ENCODE results near the gene SLX4. TPM values are rescaled to one million over a fixed set of nuclear protein-coding genes. Genes with fewer than 3 reads are reported as not detected.

The SLX4 gene
- total and polyA plus RNA-seq, 9 of the 15 experiments (the other 6 are each of a cell fraction or from before 2014, with no cell fraction given): 0.29 to 7.9 (median 3.8) TPM

DNA sequence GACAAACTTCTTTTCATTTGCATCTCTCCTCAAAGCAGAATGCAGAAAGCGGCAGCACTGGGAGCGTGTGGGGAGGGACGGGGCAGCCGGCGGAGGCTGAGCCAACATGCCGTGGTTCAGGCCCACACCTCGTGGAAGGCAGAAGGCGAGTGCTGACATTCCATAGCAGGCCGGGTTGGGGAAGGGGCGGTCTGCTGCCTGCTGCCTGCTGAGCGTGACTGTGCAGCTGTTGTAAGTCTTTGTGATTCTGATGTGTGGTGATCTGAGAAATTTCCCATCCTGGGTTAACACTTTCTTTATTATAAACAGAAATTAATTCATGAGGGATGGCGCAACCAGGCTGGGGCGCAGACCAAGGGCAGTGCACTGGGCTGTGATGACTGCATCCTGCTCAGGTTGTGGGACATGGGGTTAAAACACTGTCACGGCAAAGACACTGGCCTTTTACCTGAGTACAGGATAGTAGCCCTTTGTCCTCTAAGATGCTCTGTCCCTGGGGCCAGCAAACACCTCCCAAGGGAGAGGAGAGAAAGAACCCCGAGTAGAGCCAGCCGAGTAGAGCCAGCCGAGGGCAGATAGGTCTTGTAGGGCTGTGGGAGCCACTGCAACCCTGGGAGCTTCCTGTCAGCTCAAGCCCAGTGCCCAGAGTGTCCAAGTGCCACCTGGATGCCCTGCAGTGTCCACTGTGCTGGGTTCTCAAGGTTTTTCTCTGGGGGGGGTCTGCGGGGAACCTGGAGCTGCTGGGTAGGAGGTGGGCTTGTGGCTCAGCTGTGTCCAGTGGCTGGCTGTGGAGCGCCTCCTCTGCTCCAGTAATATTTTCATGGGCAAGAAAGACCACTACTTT is 34.3 kb upstream of the SLX4 start (continued):
- no peak for TF ChIP-seq CTBP1 (IDR thresholded peaks at IDR 0.05; ENCODE audit: borderline replicate concordance)
- TF ChIP-seq, protein P1, sequence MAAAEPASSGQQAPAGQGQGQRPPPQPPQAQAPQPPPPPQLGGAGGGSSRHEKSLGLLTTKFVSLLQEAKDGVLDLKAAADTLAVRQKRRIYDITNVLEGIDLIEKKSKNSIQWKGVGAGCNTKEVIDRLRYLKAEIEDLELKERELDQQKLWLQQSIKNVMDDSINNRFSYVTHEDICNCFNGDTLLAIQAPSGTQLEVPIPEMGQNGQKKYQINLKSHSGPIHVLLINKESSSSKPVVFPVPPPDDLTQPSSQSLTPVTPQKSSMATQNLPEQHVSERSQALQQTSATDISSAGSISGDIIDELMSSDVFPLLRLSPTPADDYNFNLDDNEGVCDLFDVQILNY (CRISPR knock-in tag; IDR thresholded peaks at IDR 0.05): no peak
- TF ChIP-seq KLF6 (CRISPR knock-in tag; IDR thresholded peaks at IDR 0.05; ENCODE audit: borderline replicate concordance): no peak
- TF ChIP-seq, protein P2, sequence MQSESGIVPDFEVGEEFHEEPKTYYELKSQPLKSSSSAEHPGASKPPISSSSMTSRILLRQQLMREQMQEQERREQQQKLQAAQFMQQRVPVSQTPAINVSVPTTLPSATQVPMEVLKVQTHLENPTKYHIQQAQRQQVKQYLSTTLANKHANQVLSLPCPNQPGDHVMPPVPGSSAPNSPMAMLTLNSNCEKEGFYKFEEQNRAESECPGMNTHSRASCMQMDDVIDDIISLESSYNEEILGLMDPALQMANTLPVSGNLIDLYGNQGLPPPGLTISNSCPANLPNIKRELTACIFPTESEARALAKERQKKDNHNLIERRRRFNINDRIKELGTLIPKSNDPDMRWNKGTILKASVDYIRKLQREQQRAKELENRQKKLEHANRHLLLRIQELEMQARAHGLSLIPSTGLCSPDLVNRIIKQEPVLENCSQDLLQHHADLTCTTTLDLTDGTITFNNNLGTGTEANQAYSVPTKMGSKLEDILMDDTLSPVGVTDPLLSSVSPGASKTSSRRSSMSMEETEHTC (IDR thresholded peaks at IDR 0.05): no peak

DNA sequence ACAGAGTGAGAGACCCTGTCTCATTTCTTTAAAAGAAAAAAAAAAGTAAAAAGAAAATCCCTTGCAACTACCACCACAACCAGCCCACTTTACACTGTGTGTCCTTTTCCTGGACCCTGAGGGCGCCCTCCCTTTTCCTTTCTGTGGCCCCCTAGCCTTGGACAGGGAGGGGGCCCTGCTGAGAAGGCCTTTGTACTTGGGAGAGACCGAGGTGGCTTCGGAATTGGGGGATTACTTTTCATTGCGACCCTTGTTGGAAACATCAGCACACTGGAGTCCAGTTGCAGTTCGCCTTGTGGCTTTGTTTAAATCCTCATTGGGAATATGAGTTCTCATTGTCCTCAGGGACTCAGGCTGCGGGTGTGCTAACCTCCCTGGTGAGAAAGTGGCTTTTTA is 33.7 kb upstream of the SLX4 start:
- no peaks in the 10 kb centered on the region for H4K20me1 ChIP-seq (replicated peaks; ENCODE audit: control insufficient read depth, insufficient read depth, low read length)
- no peak overlapping the region for H3K9ac ChIP-seq (ENCODE audit: insufficient read depth in 1 of 2, low read depth in 2 of 2, low read length in 2 of 2)
- WGBS (ENCODE audit: insufficient coverage, low coverage, missing lambda C conversion rate): 74% methylated on average over 5 of the region's 6 CpGs
- in situ Hi-C loops (cut with MboI): no loop called here
- DNase-seq (ENCODE audit: extremely low read depth in 1 of 4, low spot score in 3 of 4) (peak in 2 of 4 experiments; percentile 3 to 4), ATAC-seq (no peak), FAIRE-seq (no peak)
- no peaks in the 10 kb centered on the region for H3K36me3 ChIP-seq (ENCODE audit: control insufficient read depth, insufficient read depth, low read length)
- H3K79me2 ChIP-seq (ENCODE audit: control insufficient read depth, insufficient read depth, low read length): no peaks in the 10 kb centered on the region
- TF ChIP-seq JUNB (CRISPR knock-in tag; conservative IDR thresholded peaks at IDR 0.05) (no peak), SMARCE1 (IDR thresholded peaks at IDR 0.05) (no peak), ZNF695 (CRISPR knock-in tag; IDR thresholded peaks at IDR 0.05) (no peak), NR4A1 (CRISPR knock-in tag; IDR thresholded peaks at IDR 0.05) (no peak), NR4A1 (tag; IDR thresholded peaks at IDR 0.05) (no peak), ZC3H4 (CRISPR knock-in tag; IDR thresholded peaks at IDR 0.05; ENCODE audit: borderline replicate concordance) (no peak), ZNF24 (IDR thresholded peaks at IDR 0.05) (no peak), ETS2 (tag; IDR thresholded peaks at IDR 0.05; ENCODE audit: borderline replicate concordance, poor library complexity, severe bottlenecking) (no peak), RBFOX2 (IDR thresholded peaks at IDR 0.05; ENCODE audit: low read depth, low read length) (no peak), CEBPG (CRISPR knock-in tag; IDR thresholded peaks at IDR 0.05) (no peak), CEBPG (tag; conservative IDR thresholded peaks at IDR 0.05 in 1 of 2, IDR thresholded peaks at IDR 0.05 in 1 of 2) (no peak), ZNF780A (CRISPR knock-in tag; IDR thresholded peaks at IDR 0.05) (no peak)
- TF ChIP-seq, protein P3, sequence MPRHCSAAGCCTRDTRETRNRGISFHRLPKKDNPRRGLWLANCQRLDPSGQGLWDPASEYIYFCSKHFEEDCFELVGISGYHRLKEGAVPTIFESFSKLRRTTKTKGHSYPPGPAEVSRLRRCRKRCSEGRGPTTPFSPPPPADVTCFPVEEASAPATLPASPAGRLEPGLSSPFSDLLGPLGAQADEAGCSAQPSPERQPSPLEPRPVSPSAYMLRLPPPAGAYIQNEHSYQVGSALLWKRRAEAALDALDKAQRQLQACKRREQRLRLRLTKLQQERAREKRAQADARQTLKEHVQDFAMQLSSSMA (CRISPR knock-in tag; IDR thresholded peaks at IDR 0.05): no peak
- peaks cover 33 to 47% of the 10 kb centered on the region in 2 experiments for H3K4me1 ChIP-seq (replicated peaks in 1 of 2; ENCODE audit: control insufficient read depth in 2 of 2, insufficient read depth in 2 of 2, low read length in 2 of 2)
- CTCF ChIA-PET (ENCODE audit: low intra/inter-chr PET ratio): no interaction called here
- no TSS peak for BruUV-seq (replicated peaks)
- POLR2A ChIA-PET: no interaction called here
- no peak overlapping the region for H3K27ac ChIP-seq (ENCODE audit: extremely low read depth, low read depth, low read length)
- H3K9me3 ChIP-seq (replicated peaks; ENCODE audit: control insufficient read depth, insufficient read depth, low read depth, low read length): no peaks in the 10 kb centered on the region
- H3K27me3 ChIP-seq (ENCODE audit: control insufficient read depth in 2 of 2, insufficient read depth in 2 of 2, low read length in 2 of 2): no peaks in the 10 kb centered on the region
- 0 out of 2 replicates have a peak overlapping the region, but pooled peaks have one; percentile 30 for H2AFZ ChIP-seq (ENCODE audit: low read depth, low read length)
- no peak overlapping the region for H3K4me2 ChIP-seq (ENCODE audit: insufficient read depth, low read length)
- intact Hi-C loops (cut with micrococcal nuclease): loop anchor here (5.0 kb wide), 1 partner anchor 118 kb away; no protein-coding TSS in a partner anchor
- no peak overlapping the region for H3K4me3 ChIP-seq
- H3K9me1 ChIP-seq (ENCODE audit: control insufficient read depth, insufficient read depth, low read length): no peaks in the 10 kb centered on the region
